ENCODE data around the gene ST3GAL2.
"Not testable (repeated sequence)": the region's sequence is repeated elsewhere in the genome, so short reads cannot be mapped to it uniquely, and the experiment has no call there.

The ST3GAL2 gene

GRCh38 chr16:70391881-70392481 lies 46.9 kb downstream of the ST3GAL2 start:
- H3K36me3 ChIP-seq (ENCODE audit: control insufficient read depth, insufficient read depth, low read length) = peaks cover 40% of the 10 kb centered on the region
- no peak overlapping the region for H3K9ac ChIP-seq (ENCODE audit: low read depth, low read length)

GRCh38 chr16:70391446-70391845 lies 47.5 kb downstream of the ST3GAL2 start:
- H3K4me1 ChIP-seq (ENCODE audit: control insufficient read depth, insufficient read depth, low read length) = no peaks in the 10 kb centered on the region
- no peak overlapping the region for H3K27ac ChIP-seq (ENCODE audit: low read depth, low read length)
- H3K9ac ChIP-seq (ENCODE audit: low read depth, low read length) = no peak overlapping the region
- H3K27me3 ChIP-seq (ENCODE audit: control insufficient read depth, insufficient read depth, low read length) = no peaks in the 10 kb centered on the region
- H3K4me3 ChIP-seq (ENCODE audit: low read depth, low read length) = no peak overlapping the region
- H3K36me3 ChIP-seq (ENCODE audit: control insufficient read depth, insufficient read depth, low read length) = peaks cover 40% of the 10 kb centered on the region
- H3K9me3 ChIP-seq (ENCODE audit: control insufficient read depth, insufficient read depth, low read length) = no peaks in the 10 kb centered on the region

More at GRCh38 chr16:70391881-70392481, 46.9 kb downstream of the ST3GAL2 start:
- no peaks in the 10 kb centered on the region for H3K27me3 ChIP-seq (ENCODE audit: control insufficient read depth, insufficient read depth, low read length)
- no peaks in the 10 kb centered on the region for H3K9me3 ChIP-seq (ENCODE audit: control insufficient read depth, insufficient read depth, low read length)
- H3K4me3 ChIP-seq (ENCODE audit: low read depth, low read length) = no peak overlapping the region
- no peaks in the 10 kb centered on the region for H3K4me1 ChIP-seq (ENCODE audit: control insufficient read depth, insufficient read depth, low read length)
- H3K27ac ChIP-seq (ENCODE audit: low read depth, low read length) = no peak overlapping the region

GRCh38 chr16:70390774-70391173 lies 48.1 kb downstream of the ST3GAL2 start:
- H3K9me3 ChIP-seq (ENCODE audit: control insufficient read depth, insufficient read depth, low read length) = no peaks in the 10 kb centered on the region
- no peaks in the 10 kb centered on the region for H3K27me3 ChIP-seq (ENCODE audit: control insufficient read depth, insufficient read depth, low read length)
- H3K9ac ChIP-seq (ENCODE audit: low read depth, low read length) = no peak overlapping the region
- no peak overlapping the region for H3K27ac ChIP-seq (ENCODE audit: low read depth, low read length)
- H3K36me3 ChIP-seq (ENCODE audit: control insufficient read depth, insufficient read depth, low read length) = peaks cover 37% of the 10 kb centered on the region
- H3K4me3 ChIP-seq (ENCODE audit: low read depth, low read length) = no peak overlapping the region
- H3K4me1 ChIP-seq (ENCODE audit: control insufficient read depth, insufficient read depth, low read length) = no peaks in the 10 kb centered on the region

GRCh38 chr16:70388006-70388680 lies 50.8 kb downstream of the ST3GAL2 start:
- Histone ChIP-seq H3K27ac (ENCODE audit: low read depth, low read length) (no peak overlapping the region), H3K27me3 (ENCODE audit: control insufficient read depth, insufficient read depth, low read length) (no peaks in the 10 kb centered on the region), H3K9ac (ENCODE audit: low read depth, low read length) (no peak overlapping the region), H3K4me1 (ENCODE audit: control insufficient read depth, insufficient read depth, low read length) (no peaks in the 10 kb centered on the region), H3K9me3 (ENCODE audit: control insufficient read depth, insufficient read depth, low read length) (no peaks in the 10 kb centered on the region), H3K4me3 (ENCODE audit: low read depth, low read length) (no peak overlapping the region), H3K36me3 (ENCODE audit: control insufficient read depth, insufficient read depth, low read length) (peaks cover 35% of the 10 kb centered on the region)

- H3K9ac ChIP-seq (ENCODE audit: low read depth, low read length); H3K27me3 ChIP-seq (ENCODE audit: control insufficient read depth, insufficient read depth, low read length); H3K4me1 ChIP-seq (ENCODE audit: control insufficient read depth, insufficient read depth, low read length); H3K4me3 ChIP-seq (ENCODE audit: low read depth, low read length); H3K27ac ChIP-seq (ENCODE audit: low read depth, low read length); H3K9me3 ChIP-seq (ENCODE audit: control insufficient read depth, insufficient read depth, low read length): not testable (repeated sequence)
- H3K36me3 ChIP-seq (ENCODE audit: control insufficient read depth, insufficient read depth, low read length) = peaks cover 35% of the 10 kb centered on the region
Measured at GRCh38 chr16:70386289-70386986, 52.5 kb downstream of the ST3GAL2 start.

- H3K27me3 ChIP-seq (ENCODE audit: control insufficient read depth, insufficient read depth, low read length) = no peaks in the 10 kb centered on the region
- no peak overlapping the region for H3K27ac ChIP-seq (ENCODE audit: low read depth, low read length)
- no peaks in the 10 kb centered on the region for H3K9me3 ChIP-seq (ENCODE audit: control insufficient read depth, insufficient read depth, low read length)
- no peak overlapping the region for H3K9ac ChIP-seq (ENCODE audit: low read depth, low read length)
- no peaks in the 10 kb centered on the region for H3K4me1 ChIP-seq (ENCODE audit: control insufficient read depth, insufficient read depth, low read length)
- no peak overlapping the region for H3K4me3 ChIP-seq (ENCODE audit: low read depth, low read length)
- H3K36me3 ChIP-seq (ENCODE audit: control insufficient read depth, insufficient read depth, low read length) = peaks cover 38% of the 10 kb centered on the region
Measured at GRCh38 chr16:70383421-70383960, 55.4 kb downstream of the ST3GAL2 start.

- Histone ChIP-seq H3K9ac (ENCODE audit: low read depth, low read length) (peak overlapping the region; percentile 26; the same call in 1 of the 2 replicates), H3K36me3 (ENCODE audit: control insufficient read depth, insufficient read depth, low read length) (peaks cover 28% of the 10 kb centered on the region), H3K4me1 (ENCODE audit: control insufficient read depth, insufficient read depth, low read length) (no peaks in the 10 kb centered on the region)
Measured at GRCh38 chr16:70381604-70382342, 57.1 kb downstream of the ST3GAL2 start.

GRCh38 chr16:70380919-70381603 lies 57.8 kb downstream of the ST3GAL2 start:
- peak overlapping the region; percentile 84 for H3K9ac ChIP-seq (ENCODE audit: low read depth, low read length)
- H3K27me3 ChIP-seq (ENCODE audit: control insufficient read depth, insufficient read depth, low read length) = no peaks in the 10 kb centered on the region
- peak overlapping the region; percentile 97 for H3K27ac ChIP-seq (ENCODE audit: low read depth, low read length)
- peaks cover 34% of the 10 kb centered on the region for H3K36me3 ChIP-seq (ENCODE audit: control insufficient read depth, insufficient read depth, low read length)
- H3K4me1 ChIP-seq (ENCODE audit: control insufficient read depth, insufficient read depth, low read length) = no peaks in the 10 kb centered on the region
- no peaks in the 10 kb centered on the region for H3K9me3 ChIP-seq (ENCODE audit: control insufficient read depth, insufficient read depth, low read length)
- H3K4me3 ChIP-seq (ENCODE audit: low read depth, low read length) = peak overlapping the region; percentile 76

More at GRCh38 chr16:70381604-70382342, 57.1 kb downstream of the ST3GAL2 start:
- Histone ChIP-seq H3K27me3 (ENCODE audit: control insufficient read depth, insufficient read depth, low read length) (no peaks in the 10 kb centered on the region), H3K9me3 (ENCODE audit: control insufficient read depth, insufficient read depth, low read length) (no peaks in the 10 kb centered on the region), H3K27ac (ENCODE audit: low read depth, low read length) (peak overlapping the region; percentile 70), H3K4me3 (ENCODE audit: low read depth, low read length) (peak overlapping the region; percentile 72)

GRCh38 chr16:70380248-70380918 lies 58.5 kb downstream of the ST3GAL2 start:
- H3K27ac ChIP-seq (ENCODE audit: low read depth, low read length) = peak overlapping the region; percentile 97
- no peaks in the 10 kb centered on the region for H3K27me3 ChIP-seq (ENCODE audit: control insufficient read depth, insufficient read depth, low read length)
- peaks cover 35% of the 10 kb centered on the region for H3K36me3 ChIP-seq (ENCODE audit: control insufficient read depth, insufficient read depth, low read length)
- peak overlapping the region; percentile 76 for H3K4me3 ChIP-seq (ENCODE audit: low read depth, low read length)
- no peaks in the 10 kb centered on the region for H3K4me1 ChIP-seq (ENCODE audit: control insufficient read depth, insufficient read depth, low read length)
- H3K9me3 ChIP-seq (ENCODE audit: control insufficient read depth, insufficient read depth, low read length) = no peaks in the 10 kb centered on the region
- peak overlapping the region; percentile 84 for H3K9ac ChIP-seq (ENCODE audit: low read depth, low read length)

Measured in HUES48 (cell line).